ENCODE results near the gene FILIP1.

DNA sequence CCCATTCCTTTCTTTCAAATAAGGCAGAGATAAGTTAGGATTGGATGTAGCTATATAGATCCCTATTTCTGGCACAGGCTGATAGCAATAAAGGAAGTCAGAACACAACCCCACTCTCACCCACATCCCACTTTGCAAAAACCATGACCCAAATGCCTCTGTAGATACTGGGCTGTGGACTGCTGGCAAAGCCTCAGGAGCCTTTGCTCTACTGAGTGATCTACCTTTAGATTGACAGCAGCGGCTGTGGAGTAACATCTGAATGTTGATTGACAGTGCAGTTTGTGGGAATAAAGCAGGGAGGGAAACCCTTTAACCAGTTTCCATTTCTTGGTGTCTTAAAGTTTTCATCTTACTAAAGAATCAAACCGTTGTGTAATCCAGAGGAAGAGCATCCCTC is 202.3 kb downstream of the FILIP1 start:
- TF ChIP-seq, protein P1, sequence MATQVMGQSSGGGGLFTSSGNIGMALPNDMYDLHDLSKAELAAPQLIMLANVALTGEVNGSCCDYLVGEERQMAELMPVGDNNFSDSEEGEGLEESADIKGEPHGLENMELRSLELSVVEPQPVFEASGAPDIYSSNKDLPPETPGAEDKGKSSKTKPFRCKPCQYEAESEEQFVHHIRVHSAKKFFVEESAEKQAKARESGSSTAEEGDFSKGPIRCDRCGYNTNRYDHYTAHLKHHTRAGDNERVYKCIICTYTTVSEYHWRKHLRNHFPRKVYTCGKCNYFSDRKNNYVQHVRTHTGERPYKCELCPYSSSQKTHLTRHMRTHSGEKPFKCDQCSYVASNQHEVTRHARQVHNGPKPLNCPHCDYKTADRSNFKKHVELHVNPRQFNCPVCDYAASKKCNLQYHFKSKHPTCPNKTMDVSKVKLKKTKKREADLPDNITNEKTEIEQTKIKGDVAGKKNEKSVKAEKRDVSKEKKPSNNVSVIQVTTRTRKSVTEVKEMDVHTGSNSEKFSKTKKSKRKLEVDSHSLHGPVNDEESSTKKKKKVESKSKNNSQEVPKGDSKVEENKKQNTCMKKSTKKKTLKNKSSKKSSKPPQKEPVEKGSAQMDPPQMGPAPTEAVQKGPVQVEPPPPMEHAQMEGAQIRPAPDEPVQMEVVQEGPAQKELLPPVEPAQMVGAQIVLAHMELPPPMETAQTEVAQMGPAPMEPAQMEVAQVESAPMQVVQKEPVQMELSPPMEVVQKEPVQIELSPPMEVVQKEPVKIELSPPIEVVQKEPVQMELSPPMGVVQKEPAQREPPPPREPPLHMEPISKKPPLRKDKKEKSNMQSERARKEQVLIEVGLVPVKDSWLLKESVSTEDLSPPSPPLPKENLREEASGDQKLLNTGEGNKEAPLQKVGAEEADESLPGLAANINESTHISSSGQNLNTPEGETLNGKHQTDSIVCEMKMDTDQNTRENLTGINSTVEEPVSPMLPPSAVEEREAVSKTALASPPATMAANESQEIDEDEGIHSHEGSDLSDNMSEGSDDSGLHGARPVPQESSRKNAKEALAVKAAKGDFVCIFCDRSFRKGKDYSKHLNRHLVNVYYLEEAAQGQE (IDR thresholded peaks at IDR 0.05; ENCODE audit: low read depth, low read length), result no peak
- TF ChIP-seq, protein P2, sequence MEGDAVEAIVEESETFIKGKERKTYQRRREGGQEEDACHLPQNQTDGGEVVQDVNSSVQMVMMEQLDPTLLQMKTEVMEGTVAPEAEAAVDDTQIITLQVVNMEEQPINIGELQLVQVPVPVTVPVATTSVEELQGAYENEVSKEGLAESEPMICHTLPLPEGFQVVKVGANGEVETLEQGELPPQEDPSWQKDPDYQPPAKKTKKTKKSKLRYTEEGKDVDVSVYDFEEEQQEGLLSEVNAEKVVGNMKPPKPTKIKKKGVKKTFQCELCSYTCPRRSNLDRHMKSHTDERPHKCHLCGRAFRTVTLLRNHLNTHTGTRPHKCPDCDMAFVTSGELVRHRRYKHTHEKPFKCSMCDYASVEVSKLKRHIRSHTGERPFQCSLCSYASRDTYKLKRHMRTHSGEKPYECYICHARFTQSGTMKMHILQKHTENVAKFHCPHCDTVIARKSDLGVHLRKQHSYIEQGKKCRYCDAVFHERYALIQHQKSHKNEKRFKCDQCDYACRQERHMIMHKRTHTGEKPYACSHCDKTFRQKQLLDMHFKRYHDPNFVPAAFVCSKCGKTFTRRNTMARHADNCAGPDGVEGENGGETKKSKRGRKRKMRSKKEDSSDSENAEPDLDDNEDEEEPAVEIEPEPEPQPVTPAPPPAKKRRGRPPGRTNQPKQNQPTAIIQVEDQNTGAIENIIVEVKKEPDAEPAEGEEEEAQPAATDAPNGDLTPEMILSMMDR (IDR thresholded peaks at IDR 0.05), result no peak
- TF ChIP-seq ELF1 (IDR thresholded peaks at IDR 0.05) (no peak), EP300 (IDR thresholded peaks at IDR 0.05; ENCODE audit: borderline replicate concordance in 1 of 2, low read depth in 1 of 2, low read length in 1 of 2) (no peak), NRF1 (IDR thresholded peaks at IDR 0.05; ENCODE audit: low read depth, low read length) (no peak)
